ENCODE results near the gene SH3YL1. TPM values are rescaled to one million over a fixed set of nuclear protein-coding genes. Genes with fewer than 3 reads are reported as not detected.

The SH3YL1 gene
- total RNA-seq, 1 donor from 2014 or later, result 24.8 TPM

GRCh38 chr2:257842-258241 lies 6.0 kb downstream of the SH3YL1 start:
- DNase-seq (ENCODE audit: low read depth), result no peak
- no peak overlapping the region for H3K4me3 ChIP-seq (ENCODE audit: low read depth, low read length)
- TF ChIP-seq CTCF (conservative IDR thresholded peaks at IDR 0.05; ENCODE audit: low read depth, low read length), result no peak

GRCh38 chr2:257429-257828 lies 6.4 kb downstream of the SH3YL1 start:
- no peak for TF ChIP-seq CTCF (conservative IDR thresholded peaks at IDR 0.05; ENCODE audit: low read depth, low read length)

GRCh38 chr2:256094-256493 lies 7.7 kb downstream of the SH3YL1 start:
- no peak for DNase-seq (ENCODE audit: low read depth)
- no peak for TF ChIP-seq CTCF (conservative IDR thresholded peaks at IDR 0.05; ENCODE audit: low read depth, low read length)
- H3K4me3 ChIP-seq (ENCODE audit: low read depth, low read length), result no peak overlapping the region

More at GRCh38 chr2:257429-257828, 6.4 kb downstream of the SH3YL1 start:
- H3K4me3 ChIP-seq (ENCODE audit: low read depth, low read length), result no peak overlapping the region
- DNase-seq (ENCODE audit: low read depth), result no peak

- H3K4me3 ChIP-seq (ENCODE audit: low read depth, low read length), result no peak overlapping the region
These were observed 8.6 kb downstream of the SH3YL1 start for GRCh38 chr2:255195-255594.

GRCh38 chr2:254241-254640 lies 9.6 kb downstream of the SH3YL1 start:
- DNase-seq (ENCODE audit: low read depth), result no peak
- no peak overlapping the region for H3K4me3 ChIP-seq (ENCODE audit: low read depth, low read length)
- no peak for TF ChIP-seq CTCF (conservative IDR thresholded peaks at IDR 0.05; ENCODE audit: low read depth, low read length)

More at GRCh38 chr2:255195-255594, 8.6 kb downstream of the SH3YL1 start:
- DNase-seq (ENCODE audit: low read depth), result no peak
- TF ChIP-seq CTCF (conservative IDR thresholded peaks at IDR 0.05; ENCODE audit: low read depth, low read length), result no peak

GRCh38 chr2:253202-253638 lies 10.6 kb downstream of the SH3YL1 start:
- no peak for TF ChIP-seq CTCF (conservative IDR thresholded peaks at IDR 0.05; ENCODE audit: low read depth, low read length)
- no peak overlapping the region for H3K4me3 ChIP-seq (ENCODE audit: low read depth, low read length)
- DNase-seq (ENCODE audit: low read depth), result no peak

GRCh38 chr2:252001-252602 lies 11.7 kb downstream of the SH3YL1 start:
- DNase-seq (ENCODE audit: low read depth), result no peak

More at GRCh38 chr2:252001-252602, 11.7 kb downstream of the SH3YL1 start:
- H3K4me3 ChIP-seq (ENCODE audit: low read depth, low read length), result no peak overlapping the region
- TF ChIP-seq CTCF (conservative IDR thresholded peaks at IDR 0.05; ENCODE audit: low read depth, low read length), result no peak
